GM12878 (cell line): ENCODE measurements around the gene ENAH. TPM values are rescaled to one million over a fixed set of nuclear protein-coding genes. Genes with fewer than 3 reads are reported as not detected.

ENCODE experiments used
- ATAC-seq: fragments of 200-7000 bp; cut with Tn5 transposase; 3 replicates; pipeline ENCODE4 v1.9.1; 2020; ENCODE audit warnings: mild to moderate bottlenecking, moderate library complexity
- BruUV-seq: library from RNA; stranded (reverse); fragments of 400-500 nt; replicated peaks from 2 replicates; lab custom pipeline; 2021; lab: Mats Ljungman, UMichigan
- CTCF ChIA-PET: fragments of 300-600 bp; sonication (Branson Sonifier 250); formaldehyde crosslinking; extraction: SDS; loops from one replicate; lab custom pipeline; 2021; ENCODE audit warnings: inconsistent platforms; lab: Yijun Ruan, JAX
- POLR2A ChIA-PET: fragments of 350-600 bp; formaldehyde crosslinking; extraction: SDS; loops from one replicate; lab custom pipeline; 2021; ENCODE audit warnings: inconsistent platforms; lab: Charles Lee
- RAD21 ChIA-PET: fragments of 300-600 bp; sonication (Branson Sonifier 250); formaldehyde crosslinking; loops from one replicate; lab custom pipeline; 2023; ENCODE audit warnings: antibody characterized with exemption; ENCODE audit not compliant: unreplicated experiment; lab: Charles Lee
- SMC1A ChIA-PET: fragments of 300-600 bp; sonication (Branson Sonifier 250); formaldehyde crosslinking; loops from one replicate; lab custom pipeline; 2023; ENCODE audit not compliant: unreplicated experiment, uncharacterized antibody; lab: Charles Lee
- DNase-seq: peaks from one replicate; pipeline ENCODE4 v3.0.0-alpha.2; 2011; ENCODE audit warnings: low read depth, low spot score
- FAIRE-seq: peaks from 3 replicates; lab custom pipeline; 2011; peaks lifted over from hg19 to GRCh38; lab: Jason Lieb, UNC
- H2AFZ ChIP-seq: 2 replicates; pipeline ENCODE4 v1.6.0; 2011; ENCODE audit warnings: low read depth, low read length, control low read depth; ENCODE audit not compliant: control insufficient read depth
- H3K27ac ChIP-seq: 2 replicates; pipeline ENCODE4 v1.5.1; 2011; ENCODE audit warnings: control low read depth; ENCODE audit not compliant: control insufficient read depth, insufficient read depth
- H3K27me3 ChIP-seq, 2 experiments: replicated peaks in 1 of 2; 2 replicates each; pipeline versions ENCODE4 v1.6.0 to v1.6.1; 2011; ENCODE audit warnings: low read length in 1 of 2; ENCODE audit not compliant: control insufficient read depth in 2 of 2, insufficient read depth in 2 of 2
- H3K36me3 ChIP-seq, 2 experiments: 2 replicates each; pipeline ENCODE4 v1.5.1; 2011; ENCODE audit warnings: low read length in 1 of 2; ENCODE audit not compliant: control insufficient read depth in 2 of 2, insufficient read depth in 2 of 2
- H3K4me1 ChIP-seq: 2 replicates; pipeline ENCODE4 v1.6.1; 2011; ENCODE audit warnings: mild to moderate bottlenecking, low read length, moderate library complexity, mixed read lengths; ENCODE audit not compliant: control insufficient read depth, insufficient read depth
- H3K4me2 ChIP-seq: 2 replicates; pipeline ENCODE4 v1.6.0; 2011; ENCODE audit warnings: control low read depth; ENCODE audit not compliant: control insufficient read depth, insufficient read depth
- H3K4me3 ChIP-seq: fragments of 200-600 bp; sonication (generic); 2 replicates; pipeline ENCODE4 v1.5.1; 2016
- H3K79me2 ChIP-seq: 2 replicates; pipeline ENCODE4 v1.6.0; 2011; ENCODE audit warnings: low read length; ENCODE audit not compliant: control insufficient read depth, insufficient read depth
- H3K9ac ChIP-seq: 2 replicates; pipeline ENCODE4 v1.8.0; 2011; ENCODE audit warnings: low read length, control low read depth, mixed read lengths; ENCODE audit not compliant: control insufficient read depth, insufficient read depth
- H3K9me3 ChIP-seq: replicated peaks from 3 replicates; pipeline ENCODE4 v1.5.1; 2011; ENCODE audit warnings: mild to moderate bottlenecking, low read length; ENCODE audit not compliant: control insufficient read depth, insufficient read depth
- H4K20me1 ChIP-seq: 2 replicates; pipeline ENCODE4 v1.6.0; 2011; ENCODE audit not compliant: control insufficient read depth, insufficient read depth
- DPF2 ChIP-seq: fragments of 450-650 bp; IDR thresholded peaks from 2 replicates; pipeline ENCODE4 v1.6.1; 2017; ENCODE audit warnings: mild to moderate bottlenecking
- EED ChIP-seq: sonication (generic); IDR thresholded peaks from 2 replicates; pipeline ENCODE4 v1.6.1; 2016; ENCODE audit warnings: antibody characterized with exemption, low read depth
- IKZF2 ChIP-seq, 2 experiments: fragments of 450-650 bp; IDR thresholded peaks; 2 replicates each; pipeline ENCODE4 v1.6.1; 2017; ENCODE audit warnings: mild to moderate bottlenecking in 2 of 2, moderate library complexity in 2 of 2
- KAT2A ChIP-seq: conservative IDR thresholded peaks from 2 replicates; pipeline ENCODE4 v1.6.1; 2011; ENCODE audit warnings: low read depth, low read length; ENCODE audit not compliant: control insufficient read depth
- MYB ChIP-seq: fragments of 150-350 bp; IDR thresholded peaks from 2 replicates; pipeline ENCODE4 v1.6.1; 2014; ENCODE audit warnings: mild to moderate bottlenecking, low read depth, low read length, borderline replicate concordance
- NFYA ChIP-seq: IDR thresholded peaks from 2 replicates; pipeline ENCODE4 v1.6.1; 2011; ENCODE audit warnings: low read depth, mild to moderate bottlenecking, low read length, improper control_type of control experiment, borderline replicate concordance
- NFYB ChIP-seq: IDR thresholded peaks from 2 replicates; pipeline ENCODE4 v1.6.1; 2011; ENCODE audit warnings: low read depth, mild to moderate bottlenecking, low read length, improper control_type of control experiment, moderate library complexity; ENCODE audit not compliant: insufficient read depth
- POLR2AphosphoS2 ChIP-seq: IDR thresholded peaks from 2 replicates; pipeline ENCODE4 v1.6.1; 2011; ENCODE audit warnings: low read depth, mild to moderate bottlenecking, low read length, improper control_type of control experiment, moderate library complexity
- RB1 ChIP-seq: fragments of 450-650 bp; formaldehyde crosslinking; IDR thresholded peaks from 2 replicates; pipeline ENCODE4 v1.6.1; 2017; ENCODE audit warnings: mild to moderate bottlenecking, borderline replicate concordance
- SRF ChIP-seq, 2 experiments: IDR thresholded peaks; 2 replicates each; pipeline ENCODE4 v1.6.1; 2011; ENCODE audit warnings: low read depth in 2 of 2, low read length in 2 of 2, mild to moderate bottlenecking in 1 of 2, moderate library complexity in 1 of 2
- TBL1XR1 ChIP-seq: IDR thresholded peaks from 2 replicates; pipeline ENCODE4 v1.6.1; 2012; ENCODE audit warnings: low read depth, low read length, improper control_type of control experiment
- ZNF592 ChIP-seq: fragments of 450-650 bp; IDR thresholded peaks from 2 replicates; pipeline ENCODE4 v1.6.1; 2017; ENCODE audit warnings: mild to moderate bottlenecking, moderate library complexity
- WGBS: methylation state at CpG from one replicate; pipeline ENCODE4 v1.1.6; 2016; ENCODE audit warnings: low lambda C conversion rate; ENCODE audit not compliant: insufficient replicate concordance, insufficient coverage; ENCODE audit errors: missing lambda C conversion rate; 5-methylcytosine and 5-hydroxymethylcytosine counted together
- in situ Hi-C: fragments of 300-500 bp; cut with MboI; formaldehyde crosslinking; loops from 9 replicates; pipeline ENCODE4 v1.14.3; 2018; ENCODE audit warnings: mixed read lengths
- intact Hi-C: fragments of 100-400 bp; cut with micrococcal nuclease; formaldehyde crosslinking; loops from one replicate; pipeline ENCODE4 v1.14.2; 2022; ENCODE audit not compliant: unreplicated experiment
- polyA plus RNA-seq, 11 experiments: library from polyadenylated mRNA; depleted of rRNA in 4 of 11; unstranded in 6 of 11; stranded (reverse) in 5 of 11; fragments of >200 nt; fragmentation: Nextera tagmentation in 4 of 11; fragmentation: Illumina TruSeq in 1 of 11; extraction: Ambion mirVana in 4 of 11; extraction: Trizol in 1 of 11; gene quantifications; 1 replicate in 1 of 11; 2 replicates in 10 of 11; pipeline versions ENCODE4 v1.2.1 to v1.2.3, GENCODE V29; 2011 to 2016; ENCODE audit warnings: inconsistent platforms in 2 of 11, missing spikeins in 2 of 11, low read depth in 1 of 11
- total RNA-seq, 4 experiments: library from RNA; depleted of rRNA in 3 of 4; stranded (reverse); fragments of >200 nt in 3 of 4; fragmentation: Illumina TruSeq in 1 of 4; extraction: Trizol in 1 of 4; gene quantifications; 2 replicates each; pipeline versions ENCODE4 v1.2.1 to v1.2.3, GENCODE V29; 2013 to 2021

Gene ENAH
- total and polyA plus RNA-seq, 10 of the 15 experiments (the other 5 are each of a cell fraction or from before 2014, with no cell fraction given) = under 0.01 to 0.62 (median 0.06) TPM; not detected in 5

GRCh38 chr1:225670806-225671733, 18.1 kb upstream of the ENAH start (continued):
- no peak for TF ChIP-seq NFYA
- TF ChIP-seq ZNF592 = no peak
- TF ChIP-seq, all 136 proteins: peak for 0

- in situ Hi-C loops (no loop called here), intact Hi-C loops (no loop called here)
- no peak overlapping the region for H3K27ac ChIP-seq
- RAD21 ChIA-PET = no interaction called here
- H3K9ac ChIP-seq = no peak overlapping the region
- H3K4me1 ChIP-seq = no peaks in the 10 kb centered on the region
- H3K4me3 ChIP-seq = no peak overlapping the region
- FAIRE-seq (no peak), DNase-seq (no peak), ATAC-seq (no peak)
- no peaks in the 10 kb centered on the region for H4K20me1 ChIP-seq
- CTCF ChIA-PET = no interaction called here
- H3K79me2 ChIP-seq = no peaks in the 10 kb centered on the region
- no peaks in the 10 kb centered on the region for H3K9me3 ChIP-seq
- no peak for TF ChIP-seq DPF2
- no peak for TF ChIP-seq KAT2A
- no peak for TF ChIP-seq RB1
- TF ChIP-seq TBL1XR1 = no peak
- no peak for TF ChIP-seq POLR2AphosphoS2
- TF ChIP-seq NFYB = no peak
- TF ChIP-seq SRF (IDR thresholded peaks at IDR 0.05; ENCODE audit: low read depth in 2 of 2, low read length in 2 of 2) = no peak
- no peak for TF ChIP-seq MYB
- no peak for TF ChIP-seq EED
- no peak for TF ChIP-seq IKZF2 (IDR thresholded peaks at IDR 0.05)
- H3K27me3 ChIP-seq = no peaks in the 10 kb centered on the region
- no peak overlapping the region for H3K4me2 ChIP-seq
- SMC1A ChIA-PET = no interaction called here
- POLR2A ChIA-PET = no interaction called here
- no TSS peak for BruUV-seq
- H2AFZ ChIP-seq = no peak overlapping the region
- 35% methylated on average over 7 of the region's 7 CpGs for WGBS
- H3K36me3 ChIP-seq = no peaks in the 10 kb centered on the region
Observed at GRCh38 chr1:225670356-225670755, 17.4 kb upstream of the ENAH start.
